HG03558 (cell line): ENCODE results near the gene ALKBH3.

Source experiments
- ATAC-seq: cut with Tn5 transposase; IDR thresholded peaks from one replicate; pipeline ENCODE4 v1.9.1; 2021; ENCODE audit warnings: moderate number of reproducible peaks; ENCODE audit not compliant: unreplicated experiment; ENCODE audit errors: extremely low read depth

The ALKBH3 gene

GRCh38 chr11:43892851-43893250, 12.2 kb downstream of the ALKBH3 start:
- ATAC-seq, result no peak

GRCh38 chr11:43894546-43894945, 13.9 kb downstream of the ALKBH3 start:
- no peak for ATAC-seq

- ATAC-seq, result no peak
Observed at GRCh38 chr11:43895601-43896000, 15.0 kb downstream of the ALKBH3 start.

- ATAC-seq, result no peak
Observed at GRCh38 chr11:43898574-43898973, 17.9 kb downstream of the ALKBH3 start.

- ATAC-seq, result no peak
Observed at GRCh38 chr11:43899094-43899493, 18.5 kb downstream of the ALKBH3 start.

GRCh38 chr11:43901551-43901950, 20.9 kb downstream of the ALKBH3 start:
- ATAC-seq, result no peak

- ATAC-seq, result no peak
Observed at GRCh38 chr11:43903078-43903477, 22.4 kb downstream of the ALKBH3 start.

GRCh38 chr11:43903969-43904368, 23.3 kb downstream of the ALKBH3 start:
- no peak for ATAC-seq

- ATAC-seq, result no peak
Observed at GRCh38 chr11:43904742-43905535, 24.3 kb downstream of the ALKBH3 start.

GRCh38 chr11:43905813-43906241, 25.2 kb downstream of the ALKBH3 start:
- ATAC-seq, result no peak

GRCh38 chr11:43907028-43907975, 26.7 kb downstream of the ALKBH3 start:
- no peak for ATAC-seq

GRCh38 chr11:43908191-43908590, 27.6 kb downstream of the ALKBH3 start:
- no peak for ATAC-seq

- no peak for ATAC-seq
Observed at GRCh38 chr11:43908683-43909082, 28.1 kb downstream of the ALKBH3 start.

- ATAC-seq, result no peak
Observed at GRCh38 chr11:43913829-43914380, 33.3 kb downstream of the ALKBH3 start.

GRCh38 chr11:43914466-43914865, 33.8 kb downstream of the ALKBH3 start:
- ATAC-seq, result no peak

GRCh38 chr11:43916621-43917020, 36.0 kb downstream of the ALKBH3 start:
- ATAC-seq, result no peak

GRCh38 chr11:43917851-43918250, 37.2 kb downstream of the ALKBH3 start:
- ATAC-seq, result no peak

GRCh38 chr11:43918662-43919061, 38.0 kb downstream of the ALKBH3 start:
- ATAC-seq, result no peak

GRCh38 chr11:43919852-43920597, 39.4 kb downstream of the ALKBH3 start:
- no peak for ATAC-seq
